K562 (cell line): ENCODE measurements around the gene MYO5C. TPM values are rescaled to one million over a fixed set of nuclear protein-coding genes. Genes with fewer than 3 reads are reported as not detected.

Experiments
- ATAC-seq: fragments of 200-7000 bp; cut with Tn5 transposase; 3 replicates; pipeline ENCODE4 v1.9.1; 2020; ENCODE audit warnings: moderate library complexity
- BruUV-seq: library from RNA; stranded (reverse); fragments of 400-500 nt; replicated peaks from 2 replicates; lab custom pipeline; 2021; lab: Mats Ljungman, UMichigan
- CTCF ChIA-PET: fragments of 300-600 bp; formaldehyde crosslinking; extraction: SDS; loops from one replicate; lab custom pipeline; 2021; ENCODE audit warnings: low intra/inter-chr PET ratio; lab: Yijun Ruan, JAX
- POLR2A ChIA-PET: fragments of 300-600, 350-650 bp; sonication (Branson Sonifier 250); formaldehyde crosslinking; extraction: SDS; loops from one replicate; lab custom pipeline; 2021; ENCODE audit warnings: antibody characterized with exemption, inconsistent platforms; lab: Yijun Ruan, JAX
- DNase-seq, 4 experiments: peaks; one replicate each; pipeline versions ENCODE4 v3.0.0 to v3.0.0-alpha.2; 2011 to 2018; ENCODE audit warnings: low spot score in 3 of 4, mixed read lengths in 3 of 4; ENCODE audit errors: extremely low read depth in 1 of 4
- FAIRE-seq: peaks from 2 replicates; lab custom pipeline; 2011; peaks lifted over from hg19 to GRCh38; lab: Jason Lieb, UNC
- H2AFZ ChIP-seq: 2 replicates; pipeline ENCODE4 v1.6.0; 2011; ENCODE audit warnings: low read depth, low read length, control low read depth, inconsistent platforms
- H3K27ac ChIP-seq: fragments of 200-600 bp; 3 replicates; pipeline ENCODE4 v1.8.0; 2011; ENCODE audit warnings: low read depth, mild to moderate bottlenecking, control low read depth, inconsistent platforms, low read length, moderate library complexity, mixed read lengths; ENCODE audit errors: extremely low read depth
- H3K27me3 ChIP-seq, 2 experiments: fragments of 300-600 bp in 1 of 2; 2 replicates in 1 of 2; 3 replicates in 1 of 2; pipeline versions ENCODE4 v1.6.0 to v1.8.0; 2011; ENCODE audit warnings: inconsistent platforms in 2 of 2, low read length in 2 of 2, mild to moderate bottlenecking in 1 of 2, mixed read lengths in 1 of 2, moderate library complexity in 1 of 2; ENCODE audit not compliant: control insufficient read depth in 2 of 2, insufficient read depth in 2 of 2
- H3K36me3 ChIP-seq: fragments of 300-600 bp; 3 replicates; pipeline ENCODE4 v1.8.0; 2011; ENCODE audit warnings: mild to moderate bottlenecking, low read length, inconsistent platforms; ENCODE audit not compliant: control insufficient read depth, insufficient read depth
- H3K4me1 ChIP-seq, 2 experiments: fragments of 200-600 bp in 1 of 2; replicated peaks in 1 of 2; 2 replicates in 1 of 2; 3 replicates in 1 of 2; pipeline versions ENCODE4 v1.5.1 to v1.8.0; 2011; ENCODE audit warnings: inconsistent platforms in 2 of 2, low read length in 2 of 2, mild to moderate bottlenecking in 1 of 2, mixed read lengths in 1 of 2, moderate library complexity in 1 of 2; ENCODE audit not compliant: control insufficient read depth in 2 of 2, insufficient read depth in 2 of 2
- H3K4me2 ChIP-seq: 2 replicates; pipeline ENCODE4 v1.6.1; 2011; ENCODE audit warnings: low read length, control low read depth, inconsistent platforms, mixed read lengths; ENCODE audit not compliant: insufficient read depth
- H3K4me3 ChIP-seq: fragments of 200-600 bp; sonication (generic), shearing (Covaris generic); 2 replicates; pipeline ENCODE4 v1.5.1; 2016; ENCODE audit warnings: control low read depth, inconsistent platforms
- H3K79me2 ChIP-seq: fragments of 200-600 bp; 3 replicates; pipeline ENCODE4 v1.8.0; 2011; ENCODE audit warnings: low read length, inconsistent platforms; ENCODE audit not compliant: control insufficient read depth, insufficient read depth
- H3K9ac ChIP-seq, 2 experiments: 2 replicates each; pipeline versions ENCODE4 v1.6.0 to v1.6.1; 2011; ENCODE audit warnings: low read depth in 2 of 2, low read length in 2 of 2, control low read depth in 1 of 2, inconsistent platforms in 1 of 2, mild to moderate bottlenecking in 1 of 2, mixed read lengths in 1 of 2; ENCODE audit not compliant: insufficient read depth in 1 of 2
- H3K9me1 ChIP-seq: one replicate; pipeline ENCODE4 v1.6.0; 2011; ENCODE audit warnings: inconsistent platforms, mild to moderate bottlenecking, low read length, moderate library complexity; ENCODE audit not compliant: control insufficient read depth, insufficient read depth
- H3K9me3 ChIP-seq: replicated peaks from 2 replicates; pipeline ENCODE4 v1.5.1; 2011; ENCODE audit warnings: low read depth, low read length, inconsistent platforms; ENCODE audit not compliant: control insufficient read depth, insufficient read depth
- H4K20me1 ChIP-seq: replicated peaks from 2 replicates; pipeline ENCODE4 v1.6.1; 2011; ENCODE audit warnings: low read length, inconsistent platforms, mixed read lengths; ENCODE audit not compliant: control insufficient read depth, insufficient read depth
- CBX2 ChIP-seq: fragments of 200-600 bp; sonication (generic); IDR thresholded peaks from one replicate; pipeline ENCODE4 v1.6.1; 2012; ENCODE audit warnings: mild to moderate bottlenecking, low read length, inconsistent platforms; ENCODE audit not compliant: insufficient read depth, poor library complexity, severe bottlenecking
- CCNT2 ChIP-seq: IDR thresholded peaks from 2 replicates; pipeline ENCODE4 v1.6.1; 2011; ENCODE audit warnings: borderline replicate concordance, low read depth, mild to moderate bottlenecking, moderate library complexity, mixed read lengths, low read length; ENCODE audit not compliant: insufficient read length; ENCODE audit errors: extremely low read depth
- RBM25 ChIP-seq: fragments of 200-400 bp; formaldehyde crosslinking; IDR thresholded peaks from 2 replicates; pipeline ENCODE4 v1.6.1; 2018; ENCODE audit warnings: low read length, low read depth, moderate library complexity; ENCODE audit not compliant: severe bottlenecking
- ZNF146 ChIP-seq: IDR thresholded peaks from one replicate; pipeline ENCODE4 v1.6.1; 2018; ENCODE audit warnings: missing compliant biosample characterization; ENCODE audit not compliant: unreplicated experiment
- ZNF518B ChIP-seq: fragments of 250-450 bp; sonication (Bioruptor Pico); IDR thresholded peaks from 2 replicates; pipeline ENCODE4 v1.5.0; 2021; ENCODE audit warnings: mild to moderate bottlenecking, moderate library complexity
- WGBS: fragments of 100-300 bp; shearing (Covaris generic); methylation state at CpG from one replicate; pipeline ENCODE4 v1.1.6; 2016; ENCODE audit warnings: low coverage, mixed read lengths; ENCODE audit not compliant: insufficient coverage; ENCODE audit errors: missing lambda C conversion rate; 5-methylcytosine and 5-hydroxymethylcytosine counted together
- in situ Hi-C: fragments of 300-500 bp; cut with MboI; formaldehyde crosslinking; loops from 4 replicates; pipeline ENCODE4 v1.15.0; 2018; ENCODE audit warnings: inconsistent platforms, mixed read lengths
- intact Hi-C: fragments of 100-400 bp; cut with micrococcal nuclease; formaldehyde crosslinking; loops from 2 replicates; pipeline ENCODE4 v1.14.2; 2022
- polyA plus RNA-seq, 8 experiments: library from polyadenylated mRNA; depleted of rRNA in 4 of 8; stranded (reverse) in 5 of 8; unstranded in 3 of 8; fragments of >200 nt; fragmentation: Nextera tagmentation in 2 of 8; fragmentation: Illumina TruSeq in 1 of 8; extraction: Ambion mirVana in 2 of 8; extraction: Trizol in 1 of 8; gene quantifications; 2 replicates each; pipeline versions ENCODE4 v1.2.1 to v1.2.3, GENCODE V29; 2011 to 2014; ENCODE audit warnings: inconsistent platforms in 1 of 8, missing spikeins in 1 of 8
- total RNA-seq, 7 experiments: library from RNA; depleted of rRNA in 6 of 7; stranded (reverse); fragments of >200 nt in 6 of 7; fragmentation: Illumina TruSeq in 2 of 7; extraction: Trizol in 2 of 7; gene quantifications; 2 replicates each; pipeline versions ENCODE4 v1.2.1 to v1.2.3, GENCODE V29; 2011 to 2021; ENCODE audit warnings: low replicate concordance in 1 of 7

The MYO5C gene
- total and polyA plus RNA-seq, 9 of the 15 experiments (the other 6 are each of a cell fraction or from before 2014, with no cell fraction given), result 0.01 to 0.24 TPM; not detected in 7

- TF ChIP-seq ZNF518B (CRISPR knock-in tag) (no peak), CBX2 (no peak), ZNF146 (CRISPR knock-in tag) (no peak)
These were observed 148.8 kb downstream of the MYO5C start (continued) for GRCh38 chr15:52146776-52147175.

GRCh38 chr15:52146261-52146660, 149.3 kb downstream of the MYO5C start:
- intact Hi-C loops (no loop called here), in situ Hi-C loops (no loop called here)
- Histone ChIP-seq H3K4me3 (no peak overlapping the region), H3K4me2 (no peak overlapping the region), H3K27me3 (peaks cover 10 to 24% of the 10 kb centered on the region in 2 experiments; a peak in 3 of 5 replicates), H3K9ac (no peak overlapping the region), H2AFZ (no peak overlapping the region), H3K4me1 (peaks cover 0 to 11% of the 10 kb centered on the region in 2 experiments; a peak in 2 of 5 replicates), H3K79me2 (no peaks in the 10 kb centered on the region), H3K9me1 (no peaks in the 10 kb centered on the region), H3K9me3 (no peaks in the 10 kb centered on the region), H3K27ac (no peak overlapping the region), H3K36me3 (no peaks in the 10 kb centered on the region), H4K20me1 (no peaks in the 10 kb centered on the region)
- DNase-seq (no peak), FAIRE-seq (no peak), ATAC-seq (no peak)
- CTCF ChIA-PET, result no interaction called here
- POLR2A ChIA-PET, result no interaction called here
- WGBS, result 8% methylated on average over 2 of the region's 2 CpGs
- TF ChIP-seq CCNT2 (no peak), RBM25 (peak; percentile 61), ZNF146 (CRISPR knock-in tag) (peak; percentile 79)
- BruUV-seq, result no TSS peak
